GM23338 (cell line): ENCODE results near the gene CFAP74. TPM values are rescaled to one million over a fixed set of nuclear protein-coding genes. Genes with fewer than 3 reads are reported as not detected.

Source experiments
- ATAC-seq: fragments of 200-7000 bp; cut with Tn5 transposase; 3 replicates; pipeline ENCODE4 v1.9.1; 2020
- DNase-seq: peaks from one replicate; pipeline ENCODE4 v3.0.0-alpha.2; 2015; ENCODE audit warnings: low spot score
- H2AFZ ChIP-seq: fragments of 200-600 bp; sonication (generic); 2 replicates; pipeline ENCODE4 v1.8.0; 2016; ENCODE audit warnings: antibody characterized with exemption, mild to moderate bottlenecking, moderate library complexity
- H3F3A ChIP-seq: fragments of 200-600 bp; sonication (generic); replicated peaks from 2 replicates; pipeline ENCODE4 v1.8.0; 2017; ENCODE audit warnings: antibody characterized with exemption, mixed run types, low read depth
- H3K27ac ChIP-seq: fragments of 200-600 bp; sonication (generic); 2 replicates; pipeline ENCODE4 v1.6.1; 2016; ENCODE audit warnings: low read depth
- H3K27me3 ChIP-seq: fragments of 200-600 bp; sonication (generic); 2 replicates; pipeline ENCODE4 v1.8.0; 2016; ENCODE audit warnings: mild to moderate bottlenecking, mixed run types, moderate library complexity; ENCODE audit not compliant: insufficient read depth
- H3K36me3 ChIP-seq: fragments of 200-600 bp; sonication (generic); 2 replicates; pipeline ENCODE4 v1.8.0; 2016; ENCODE audit warnings: mild to moderate bottlenecking; ENCODE audit not compliant: insufficient read depth
- H3K4me1 ChIP-seq: fragments of 200-600 bp; sonication (generic); 2 replicates; pipeline ENCODE4 v1.8.0; 2016; ENCODE audit warnings: mild to moderate bottlenecking, moderate library complexity; ENCODE audit not compliant: insufficient read depth
- H3K4me2 ChIP-seq: fragments of 200-600 bp; sonication (generic); 2 replicates; pipeline ENCODE4 v1.7.1; 2017; ENCODE audit warnings: mixed run types
- H3K4me3 ChIP-seq: fragments of 200-600 bp; sonication (generic); 2 replicates; pipeline ENCODE4 v1.6.1; 2016; ENCODE audit warnings: mixed run types
- H3K79me2 ChIP-seq: fragments of 200-600 bp; sonication (generic); replicated peaks from 2 replicates; pipeline ENCODE4 v1.8.0; 2017; ENCODE audit warnings: mild to moderate bottlenecking; ENCODE audit not compliant: insufficient read depth
- H3K9me2 ChIP-seq: fragments of 200-600 bp; sonication (generic); 2 replicates; pipeline ENCODE4 v1.8.0; 2017; ENCODE audit not compliant: insufficient read depth
- H4K20me1 ChIP-seq: fragments of 200-600 bp; sonication (generic); replicated peaks from 2 replicates; pipeline ENCODE4 v1.8.0; 2017; ENCODE audit warnings: mild to moderate bottlenecking; ENCODE audit not compliant: insufficient read depth
- H3K27ac Mint-ChIP-seq: 2 replicates; pipeline ENCODE4 v1.8.0; 2020; ENCODE audit warnings: inconsistent platforms, mild to moderate bottlenecking, moderate library complexity, mixed read lengths
- H3K27me3 Mint-ChIP-seq: 3 replicates; pipeline ENCODE4 v1.8.0; 2022; ENCODE audit warnings: low read depth, mild to moderate bottlenecking, moderate library complexity, mixed read lengths, inconsistent platforms; ENCODE audit not compliant: insufficient read depth, poor library complexity
- H3K36me3 Mint-ChIP-seq: 3 replicates; pipeline ENCODE4 v1.8.0; 2021; ENCODE audit warnings: low read depth, mild to moderate bottlenecking, inconsistent platforms, moderate library complexity, mixed read lengths
- H3K4me1 Mint-ChIP-seq: 3 replicates; pipeline ENCODE4 v1.8.0; 2020; ENCODE audit warnings: mild to moderate bottlenecking, inconsistent platforms, mixed read lengths
- H3K4me3 Mint-ChIP-seq: 3 replicates; pipeline ENCODE4 v1.8.0; 2021; ENCODE audit warnings: moderate library complexity, mild to moderate bottlenecking, inconsistent platforms, mixed read lengths
- H3K9me3 Mint-ChIP-seq: 3 replicates; pipeline ENCODE4 v1.8.0; 2020; ENCODE audit warnings: moderate library complexity, mild to moderate bottlenecking, inconsistent platforms, mixed read lengths
- CTCF ChIP-seq, 2 experiments: fragments of 200-600 bp in 1 of 2; sonication (generic) in 1 of 2; conservative IDR thresholded peaks; 2 replicates each; pipeline versions ENCODE4 v1.5.1 to v1.6.1; 2016 to 2017; ENCODE audit warnings: antibody characterized with exemption in 2 of 2, low read depth in 2 of 2, mild to moderate bottlenecking in 2 of 2, moderate library complexity in 1 of 2
- JUNB ChIP-seq: IDR thresholded peaks from one replicate; pipeline ENCODE4 v1.6.1; 2016; ENCODE audit warnings: antibody characterized with exemption; ENCODE audit not compliant: unreplicated experiment
- ZNF462 ChIP-seq: fragments of 250-450 bp; sonication (Bioruptor Pico); IDR thresholded peaks from 2 replicates; pipeline ENCODE4 v1.5.0; 2020; ENCODE audit warnings: mild to moderate bottlenecking, moderate library complexity
- polyA plus RNA-seq: library from polyadenylated mRNA; unstranded; fragments of >200 nt; fragmentation: Nextera tagmentation; extraction: Ambion mirVana; gene quantifications from 2 replicates; pipeline ENCODE4 v1.2.1, GENCODE V29; 2016
- total RNA-seq: library from RNA; depleted of rRNA; stranded (reverse); fragments of >200 nt; shearing (Covaris generic); gene quantifications from 2 replicates; pipeline ENCODE4 v1.2.3, GENCODE V29; 2014
- TF ChIP-seq, protein P1 (sequence below): IDR thresholded peaks from one replicate; pipeline ENCODE4 v1.6.1; 2018; ENCODE audit warnings: antibody characterized with exemption; ENCODE audit not compliant: unreplicated experiment

The CFAP74 gene
- total and polyA plus RNA-seq, 2 experiments from 2014 or later = 0.21 TPM; not detected in 1

DNA sequence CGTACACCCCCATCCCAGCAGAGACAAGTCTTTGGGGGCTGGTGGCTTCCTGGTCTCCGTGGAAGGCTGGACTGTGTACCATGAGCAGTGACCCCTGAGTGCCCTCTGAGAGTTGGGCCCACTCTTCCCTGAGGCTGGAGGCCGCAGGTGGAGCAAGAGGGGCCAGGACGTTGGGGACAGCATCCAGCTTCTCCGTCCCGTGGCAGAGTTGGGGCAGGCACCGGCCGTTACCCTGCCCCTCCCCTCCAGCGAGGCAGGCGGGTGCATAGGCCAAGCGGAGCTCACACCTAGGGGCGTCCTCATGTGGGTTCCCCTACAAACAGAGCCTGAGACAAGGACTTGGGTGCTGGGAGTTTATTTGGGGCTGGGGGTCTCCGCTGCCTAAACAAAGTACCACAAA is 29.6 kb upstream of the CFAP74 start (continued):
- TF ChIP-seq ZNF462 (CRISPR knock-in tag) = no peak

DNA sequence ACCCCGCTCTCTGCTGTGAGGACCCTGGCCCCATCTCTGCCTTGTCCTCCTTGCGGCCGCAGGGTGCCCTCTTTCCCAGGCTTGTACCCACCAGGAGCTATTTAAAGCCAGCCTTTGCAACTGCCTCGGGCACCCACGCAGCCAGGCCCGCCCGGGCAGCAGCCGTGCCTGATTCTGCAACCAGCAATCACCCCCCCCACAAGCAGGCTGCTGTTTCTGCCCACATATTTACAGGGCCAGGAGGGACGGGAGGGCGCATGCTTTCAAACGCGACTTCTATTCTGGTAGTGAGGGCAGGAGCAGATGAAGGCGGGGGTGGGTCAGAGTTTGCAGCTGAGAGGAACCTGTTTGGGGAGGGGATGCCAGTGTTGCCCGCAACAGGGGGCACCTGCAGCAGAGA is 29.2 kb upstream of the CFAP74 start:
- H2AFZ ChIP-seq = no peak overlapping the region
- H3K4me1 ChIP-seq = no peaks in the 10 kb centered on the region
- no peak overlapping the region for H3K27ac Mint-ChIP-seq
- no peak overlapping the region for H3K4me3 ChIP-seq
- no peaks in the 10 kb centered on the region for H3K9me2 ChIP-seq
- no peaks in the 10 kb centered on the region for H3K79me2 ChIP-seq
- no peak overlapping the region for H3K27ac ChIP-seq
- no peaks in the 10 kb centered on the region for H3F3A ChIP-seq
- no peaks in the 10 kb centered on the region for H3K36me3 ChIP-seq
- H3K27me3 ChIP-seq = no peaks in the 10 kb centered on the region
- H3K4me2 ChIP-seq = no peak overlapping the region
- no peak overlapping the region for H3K4me3 Mint-ChIP-seq
- no peak for ATAC-seq
- no peaks in the 10 kb centered on the region for H3K36me3 Mint-ChIP-seq
- TF ChIP-seq CTCF (conservative IDR thresholded peaks at IDR 0.05; ENCODE audit: low read depth in 2 of 2) (no peak), JUNB (no peak)
- TF ChIP-seq, protein P1, sequence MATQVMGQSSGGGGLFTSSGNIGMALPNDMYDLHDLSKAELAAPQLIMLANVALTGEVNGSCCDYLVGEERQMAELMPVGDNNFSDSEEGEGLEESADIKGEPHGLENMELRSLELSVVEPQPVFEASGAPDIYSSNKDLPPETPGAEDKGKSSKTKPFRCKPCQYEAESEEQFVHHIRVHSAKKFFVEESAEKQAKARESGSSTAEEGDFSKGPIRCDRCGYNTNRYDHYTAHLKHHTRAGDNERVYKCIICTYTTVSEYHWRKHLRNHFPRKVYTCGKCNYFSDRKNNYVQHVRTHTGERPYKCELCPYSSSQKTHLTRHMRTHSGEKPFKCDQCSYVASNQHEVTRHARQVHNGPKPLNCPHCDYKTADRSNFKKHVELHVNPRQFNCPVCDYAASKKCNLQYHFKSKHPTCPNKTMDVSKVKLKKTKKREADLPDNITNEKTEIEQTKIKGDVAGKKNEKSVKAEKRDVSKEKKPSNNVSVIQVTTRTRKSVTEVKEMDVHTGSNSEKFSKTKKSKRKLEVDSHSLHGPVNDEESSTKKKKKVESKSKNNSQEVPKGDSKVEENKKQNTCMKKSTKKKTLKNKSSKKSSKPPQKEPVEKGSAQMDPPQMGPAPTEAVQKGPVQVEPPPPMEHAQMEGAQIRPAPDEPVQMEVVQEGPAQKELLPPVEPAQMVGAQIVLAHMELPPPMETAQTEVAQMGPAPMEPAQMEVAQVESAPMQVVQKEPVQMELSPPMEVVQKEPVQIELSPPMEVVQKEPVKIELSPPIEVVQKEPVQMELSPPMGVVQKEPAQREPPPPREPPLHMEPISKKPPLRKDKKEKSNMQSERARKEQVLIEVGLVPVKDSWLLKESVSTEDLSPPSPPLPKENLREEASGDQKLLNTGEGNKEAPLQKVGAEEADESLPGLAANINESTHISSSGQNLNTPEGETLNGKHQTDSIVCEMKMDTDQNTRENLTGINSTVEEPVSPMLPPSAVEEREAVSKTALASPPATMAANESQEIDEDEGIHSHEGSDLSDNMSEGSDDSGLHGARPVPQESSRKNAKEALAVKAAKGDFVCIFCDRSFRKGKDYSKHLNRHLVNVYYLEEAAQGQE = no peak
- H3K9me3 Mint-ChIP-seq = no peaks in the 10 kb centered on the region
- peaks cover 6% of the 10 kb centered on the region; the same call in 2 of the 3 replicates for H3K4me1 Mint-ChIP-seq
- no peak for DNase-seq
- no peaks in the 10 kb centered on the region for H4K20me1 ChIP-seq
- H3K27me3 Mint-ChIP-seq = peaks cover 2% of the 10 kb centered on the region
